GM19468 (cell line): ENCODE data around the gene MBD3L5.
"Not testable (repeated sequence)": the region's sequence is repeated elsewhere in the genome, so short reads cannot be mapped to it uniquely, and the experiment has no call there.

Experiments
- ATAC-seq: cut with Tn5 transposase; IDR thresholded peaks from one replicate; pipeline ENCODE4 v1.9.1; 2021; ENCODE audit warnings: mild to moderate bottlenecking, moderate library complexity, moderate number of reproducible peaks; ENCODE audit not compliant: unreplicated experiment; ENCODE audit errors: extremely low read depth

Gene MBD3L5

GRCh38 chr19:7049021-7049420 is 18.6 kb downstream of the MBD3L5 start, which contains the start of gene MBD3L2:
MBD3L2 (plus strand) TSS chr19:7049321; CDS start chr19:7049374, 53 bp downstream.
- not testable (repeated sequence) for ATAC-seq

GRCh38 chr19:7051421-7051820 is 21.0 kb downstream of the MBD3L5 start:
- not testable (repeated sequence) for ATAC-seq

GRCh38 chr19:7052896-7053295 is 22.5 kb downstream of the MBD3L5 start:
- not testable (repeated sequence) for ATAC-seq

- ATAC-seq = not testable (repeated sequence)
Measured at GRCh38 chr19:7054635-7055368, 24.4 kb downstream of the MBD3L5 start.

- ATAC-seq = not testable (repeated sequence)
Measured at GRCh38 chr19:7055679-7056078, 25.3 kb downstream of the MBD3L5 start.

GRCh38 chr19:7056371-7056770 is 26.0 kb downstream of the MBD3L5 start:
- not testable (repeated sequence) for ATAC-seq

- ATAC-seq = not testable (repeated sequence)
Measured at GRCh38 chr19:7058576-7058975, 28.2 kb downstream of the MBD3L5 start, which contains the start of gene MBD3L3. MBD3L3 (minus strand) TSS chr19:7058676; CDS start chr19:7058605, 71 bp downstream.

- not testable (repeated sequence) for ATAC-seq
Measured at GRCh38 chr19:7059977-7060376, 29.6 kb downstream of the MBD3L5 start.

- no peak for ATAC-seq
Measured at GRCh38 chr19:7063339-7063738, 33.0 kb downstream of the MBD3L5 start.

- ATAC-seq = no peak
Measured at GRCh38 chr19:7063764-7064418, 33.5 kb downstream of the MBD3L5 start.

GRCh38 chr19:7067122-7067521 is 36.7 kb downstream of the MBD3L5 start:
- ATAC-seq = not testable (repeated sequence)

- ATAC-seq = no peak
Measured at GRCh38 chr19:7067716-7068115, 37.3 kb downstream of the MBD3L5 start.

- no peak for ATAC-seq
Measured at GRCh38 chr19:7068599-7068998, 38.2 kb downstream of the MBD3L5 start.

- peak; percentile 65 for ATAC-seq
Measured at GRCh38 chr19:7069042-7069903, 38.9 kb downstream of the MBD3L5 start, which contains the start of gene ZNF557. ZNF557 (plus strand) TSS chr19:7069703; CDS start chr19:7075075, 5,372 bp downstream.

GRCh38 chr19:7069904-7070226 is 39.5 kb downstream of the MBD3L5 start:
- ATAC-seq = no peak

- no peak for ATAC-seq
Measured at GRCh38 chr19:7072541-7072940, 42.2 kb downstream of the MBD3L5 start.

GRCh38 chr19:7074705-7075282 is 44.4 kb downstream of the MBD3L5 start:
- no peak for ATAC-seq

- no peak for ATAC-seq
Measured at GRCh38 chr19:7076151-7076550, 45.8 kb downstream of the MBD3L5 start.

GRCh38 chr19:7078008-7078407 is 47.6 kb downstream of the MBD3L5 start:
- no peak for ATAC-seq
